ENCODE results near the gene UFSP1.

UFSP1 gene

GRCh38 chr7:100890653-100891567, 1.4 kb upstream of the UFSP1 start:
- Mint-ChIP-seq H3K9me3 (no peaks in the 10 kb centered on the region), H3K4me3 (peak overlapping the region; percentile 77), H3K36me3 (ENCODE audit: low read depth) (peaks cover 24% of the 10 kb centered on the region), H3K27ac (no peak overlapping the region), H3K4me1 (ENCODE audit: low read depth) (peaks cover 32% of the 10 kb centered on the region), H3K27me3 (ENCODE audit: low read depth) (peaks cover 40% of the 10 kb centered on the region)

GRCh38 chr7:100888291-100888987, 1.1 kb downstream of the UFSP1 start:
- Mint-ChIP-seq H3K4me1 (ENCODE audit: low read depth) (peaks cover 32% of the 10 kb centered on the region), H3K4me3 (peak overlapping the region; percentile 84), H3K36me3 (ENCODE audit: low read depth) (peaks cover 43% of the 10 kb centered on the region), H3K27ac (peak overlapping the region; percentile 94), H3K27me3 (ENCODE audit: low read depth) (peaks cover 29% of the 10 kb centered on the region), H3K9me3 (no peaks in the 10 kb centered on the region)

GRCh38 chr7:100887516-100888290, 1.8 kb downstream of the UFSP1 start:
- Mint-ChIP-seq H3K4me1 (ENCODE audit: low read depth) (peaks cover 33% of the 10 kb centered on the region), H3K4me3 (peak overlapping the region; percentile 84), H3K36me3 (ENCODE audit: low read depth) (peaks cover 48% of the 10 kb centered on the region)

GRCh38 chr7:100886936-100887515, 2.5 kb downstream of the UFSP1 start:
- peak overlapping the region; percentile 84 for H3K4me3 Mint-ChIP-seq
- peaks cover 18% of the 10 kb centered on the region for H3K27me3 Mint-ChIP-seq (ENCODE audit: low read depth)
- H3K4me1 Mint-ChIP-seq (ENCODE audit: low read depth): peaks cover 33% of the 10 kb centered on the region
- H3K27ac Mint-ChIP-seq: peak overlapping the region; percentile 94
- peaks cover 52% of the 10 kb centered on the region for H3K36me3 Mint-ChIP-seq (ENCODE audit: low read depth)
- no peaks in the 10 kb centered on the region for H3K9me3 Mint-ChIP-seq

More at GRCh38 chr7:100887516-100888290, 1.8 kb downstream of the UFSP1 start:
- Mint-ChIP-seq H3K27ac (peak overlapping the region; percentile 94), H3K9me3 (no peaks in the 10 kb centered on the region), H3K27me3 (ENCODE audit: low read depth) (peaks cover 25% of the 10 kb centered on the region)

GRCh38 chr7:100886142-100886935, 3.2 kb downstream of the UFSP1 start:
- peaks cover 30% of the 10 kb centered on the region for H3K4me1 Mint-ChIP-seq (ENCODE audit: low read depth)
- no peaks in the 10 kb centered on the region for H3K9me3 Mint-ChIP-seq
- H3K36me3 Mint-ChIP-seq (ENCODE audit: low read depth): peaks cover 58% of the 10 kb centered on the region
- H3K27ac Mint-ChIP-seq: peak overlapping the region; percentile 87
- H3K27me3 Mint-ChIP-seq (ENCODE audit: low read depth): peaks cover 11% of the 10 kb centered on the region
- H3K4me3 Mint-ChIP-seq: peak overlapping the region; percentile 54

GRCh38 chr7:100885440-100886141, 3.9 kb downstream of the UFSP1 start:
- H3K27me3 Mint-ChIP-seq (ENCODE audit: low read depth): peaks cover 6% of the 10 kb centered on the region
- no peak overlapping the region for H3K27ac Mint-ChIP-seq
- no peak overlapping the region for H3K4me3 Mint-ChIP-seq
- H3K36me3 Mint-ChIP-seq (ENCODE audit: low read depth): peaks cover 60% of the 10 kb centered on the region
- peaks cover 30% of the 10 kb centered on the region for H3K4me1 Mint-ChIP-seq (ENCODE audit: low read depth)
- no peaks in the 10 kb centered on the region for H3K9me3 Mint-ChIP-seq

GRCh38 chr7:100884736-100885439, 4.6 kb downstream of the UFSP1 start:
- peak overlapping the region; percentile 38 for H3K27ac Mint-ChIP-seq

GRCh38 chr7:100882785-100883526, 6.6 kb downstream of the UFSP1 start:
- Mint-ChIP-seq H3K36me3 (ENCODE audit: low read depth) (peaks cover 64% of the 10 kb centered on the region), H3K4me3 (no peak overlapping the region), H3K9me3 (no peaks in the 10 kb centered on the region), H3K4me1 (ENCODE audit: low read depth) (peaks cover 34% of the 10 kb centered on the region), H3K27ac (peak overlapping the region; percentile 7), H3K27me3 (ENCODE audit: low read depth) (no peaks in the 10 kb centered on the region)

More at GRCh38 chr7:100884736-100885439, 4.6 kb downstream of the UFSP1 start:
- no peaks in the 10 kb centered on the region for H3K27me3 Mint-ChIP-seq (ENCODE audit: low read depth)
- no peak overlapping the region for H3K4me3 Mint-ChIP-seq
- H3K36me3 Mint-ChIP-seq (ENCODE audit: low read depth): peaks cover 63% of the 10 kb centered on the region
- no peaks in the 10 kb centered on the region for H3K9me3 Mint-ChIP-seq
- H3K4me1 Mint-ChIP-seq (ENCODE audit: low read depth): peaks cover 29% of the 10 kb centered on the region

GRCh38 chr7:100882201-100882600, 7.3 kb downstream of the UFSP1 start:
- Mint-ChIP-seq H3K4me3 (no peak overlapping the region), H3K4me1 (ENCODE audit: low read depth) (peaks cover 27% of the 10 kb centered on the region), H3K27me3 (ENCODE audit: low read depth) (no peaks in the 10 kb centered on the region), H3K27ac (no peak overlapping the region), H3K9me3 (no peaks in the 10 kb centered on the region), H3K36me3 (ENCODE audit: low read depth) (peaks cover 60% of the 10 kb centered on the region)

GRCh38 chr7:100881136-100881535, 8.4 kb downstream of the UFSP1 start:
- Mint-ChIP-seq H3K27me3 (ENCODE audit: low read depth) (no peaks in the 10 kb centered on the region), H3K36me3 (ENCODE audit: low read depth) (peaks cover 54% of the 10 kb centered on the region), H3K4me3 (no peak overlapping the region), H3K27ac (no peak overlapping the region), H3K9me3 (no peaks in the 10 kb centered on the region), H3K4me1 (ENCODE audit: low read depth) (peaks cover 24% of the 10 kb centered on the region)

- Mint-ChIP-seq H3K4me3 (no peak overlapping the region), H3K27me3 (ENCODE audit: low read depth) (no peaks in the 10 kb centered on the region), H3K9me3 (no peaks in the 10 kb centered on the region), H3K27ac (no peak overlapping the region), H3K4me1 (ENCODE audit: low read depth) (peaks cover 26% of the 10 kb centered on the region), H3K36me3 (ENCODE audit: low read depth) (peaks cover 52% of the 10 kb centered on the region)
Measured at GRCh38 chr7:100880645-100881044, 8.9 kb downstream of the UFSP1 start.

GRCh38 chr7:100879685-100880261, 9.7 kb downstream of the UFSP1 start:
- peaks cover 32% of the 10 kb centered on the region for H3K4me1 Mint-ChIP-seq (ENCODE audit: low read depth)

More at GRCh38 chr7:100879685-100880261, 9.7 kb downstream of the UFSP1 start:
- Mint-ChIP-seq H3K27ac (no peak overlapping the region), H3K36me3 (ENCODE audit: low read depth) (peaks cover 53% of the 10 kb centered on the region), H3K9me3 (no peaks in the 10 kb centered on the region), H3K4me3 (no peak overlapping the region), H3K27me3 (ENCODE audit: low read depth) (no peaks in the 10 kb centered on the region)

Data from T-helper 1 cell treated with Interleukin-12 subunit alpha and Interleukin-12 subunit beta and Interleukin-4 antibody, amounts not matched to agents 30 μg/mL and 1 μg/mL, for 36 hours (primary cell).